Stomach smooth muscle (tissue), 2 donors: Measurements from ENCODE around the gene RETREG1.

Experiments
- H3K27ac ChIP-seq: one replicate; pipeline ENCODE4 v1.7.0; 2013; ENCODE audit warnings: mild to moderate bottlenecking, low read length, inconsistent platforms
- H3K27me3 ChIP-seq, 2 donors: one replicate each; pipeline ENCODE4 v1.7.0; 2013; ENCODE audit warnings: low read length in 2 of 2; ENCODE audit not compliant: insufficient read depth in 2 of 2, control insufficient read depth in 1 of 2
- H3K36me3 ChIP-seq, 2 donors: one replicate each; pipeline ENCODE4 v1.7.0; 2013; ENCODE audit warnings: low read length in 2 of 2; ENCODE audit not compliant: control insufficient read depth in 2 of 2, insufficient read depth in 2 of 2
- H3K4me1 ChIP-seq: one replicate; pipeline ENCODE4 v1.7.0; 2013; ENCODE audit warnings: low read length; ENCODE audit not compliant: control insufficient read depth, insufficient read depth
- H3K4me3 ChIP-seq, 2 donors: one replicate each; pipeline ENCODE4 v1.7.0; 2013; ENCODE audit warnings: low read length in 2 of 2
- H3K9ac ChIP-seq, 2 donors: one replicate each; pipeline ENCODE4 v1.7.0; 2013; ENCODE audit warnings: low read length in 2 of 2, mild to moderate bottlenecking in 1 of 2
- H3K9me3 ChIP-seq, 2 donors: one replicate each; pipeline ENCODE4 v1.7.0; 2013; ENCODE audit warnings: low read length in 2 of 2; ENCODE audit not compliant: control insufficient read depth in 2 of 2
- donor health status: healthy.
- donor health status: Pancreatic carcinoma.

The RETREG1 gene

GRCh38 chr5:16521521-16522483 is 95.0 kb downstream of the RETREG1 start:
- H3K27me3 ChIP-seq, result no peaks in the 10 kb centered on the region
- H3K27ac ChIP-seq, result no peak overlapping the region
- H3K4me3 ChIP-seq, result no peak overlapping the region
- H3K9ac ChIP-seq, result no peak overlapping the region
- H3K9me3 ChIP-seq, result no peaks in the 10 kb centered on the region
- peaks cover 8% of the 10 kb centered on the region for H3K4me1 ChIP-seq
- no peaks in the 10 kb centered on the region for H3K36me3 ChIP-seq

DNA sequence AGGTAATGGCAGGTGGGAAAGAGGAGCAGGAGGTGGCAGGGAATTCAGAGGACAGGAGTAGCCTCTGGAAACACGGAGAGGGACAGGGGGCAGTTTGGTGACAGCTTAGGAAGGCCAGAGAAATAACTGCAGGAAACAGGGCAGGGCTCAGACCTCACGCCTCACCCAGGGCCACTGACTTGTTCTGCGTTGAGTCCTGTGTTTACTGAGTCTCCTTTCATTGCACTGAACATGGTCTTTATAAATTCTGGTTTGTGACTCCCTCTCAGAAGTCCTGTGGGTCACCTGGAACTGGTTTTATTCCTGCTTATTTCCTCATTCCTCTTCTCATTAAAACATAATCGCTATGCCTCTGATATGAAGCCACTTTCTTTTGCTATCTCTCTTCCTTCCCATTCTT is 96.0 kb downstream of the RETREG1 start:
- no peak overlapping the region for H3K27ac ChIP-seq
- no peaks in the 10 kb centered on the region for H3K9me3 ChIP-seq
- no peaks in the 10 kb centered on the region for H3K27me3 ChIP-seq
- H3K9ac ChIP-seq, result no peak overlapping the region
- no peaks in the 10 kb centered on the region for H3K36me3 ChIP-seq
- H3K4me3 ChIP-seq, result no peak overlapping the region
- peaks cover 8% of the 10 kb centered on the region for H3K4me1 ChIP-seq

DNA sequence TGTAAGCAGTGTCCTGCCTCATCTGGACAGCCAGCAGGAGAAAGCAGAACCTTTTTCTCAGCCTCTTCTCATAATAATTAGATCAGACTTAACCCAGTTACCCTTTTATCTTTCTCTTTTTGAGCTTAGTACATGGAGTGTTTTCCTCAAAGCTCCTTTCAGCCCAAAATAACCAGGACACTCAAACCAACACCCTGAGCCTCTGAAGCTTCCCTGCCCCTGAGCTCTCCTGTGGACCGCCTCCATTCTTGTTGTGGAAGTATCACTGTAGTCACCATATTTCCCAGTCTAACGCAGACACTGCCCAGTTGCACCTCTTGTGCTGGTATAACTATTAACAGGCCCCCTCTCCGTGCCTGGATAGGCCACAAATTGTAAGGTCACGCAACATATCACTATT is 97.4 kb downstream of the RETREG1 start:
- no peaks in the 10 kb centered on the region for H3K36me3 ChIP-seq
- no peaks in the 10 kb centered on the region for H3K27me3 ChIP-seq
- no peak overlapping the region for H3K4me3 ChIP-seq
- no peak overlapping the region for H3K9ac ChIP-seq
- no peak overlapping the region for H3K27ac ChIP-seq
- no peaks in the 10 kb centered on the region for H3K9me3 ChIP-seq
- peaks cover under 1% of the 10 kb centered on the region for H3K4me1 ChIP-seq

- H3K4me3 ChIP-seq, result no peak overlapping the region
- no peak overlapping the region for H3K27ac ChIP-seq
- no peaks in the 10 kb centered on the region for H3K9me3 ChIP-seq
- no peak overlapping the region for H3K9ac ChIP-seq
- H3K36me3 ChIP-seq, result no peaks in the 10 kb centered on the region
- no peaks in the 10 kb centered on the region for H3K27me3 ChIP-seq
- no peaks in the 10 kb centered on the region for H3K4me1 ChIP-seq
Measured at GRCh38 chr5:16518606-16519005, 98.2 kb downstream of the RETREG1 start.

DNA sequence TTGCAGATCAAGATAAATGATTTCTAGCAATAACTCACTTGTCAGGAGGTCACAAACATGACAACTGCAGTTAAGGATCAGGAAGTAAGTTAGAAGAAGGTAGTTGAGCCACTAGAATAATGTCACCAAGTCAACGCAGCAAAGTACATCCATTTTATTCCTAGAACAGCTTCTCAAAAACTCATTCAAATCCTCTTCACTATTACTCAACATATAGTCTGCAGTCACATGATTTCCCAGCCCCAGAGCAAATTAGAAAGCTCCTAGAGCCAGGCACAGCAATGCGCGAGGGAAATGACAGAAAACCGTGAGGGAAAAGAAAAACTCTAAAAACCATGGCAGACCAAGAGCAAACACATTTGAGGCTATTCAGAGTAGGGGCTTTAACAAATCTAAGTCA is 101.3 kb downstream of the RETREG1 start:
- no peaks in the 10 kb centered on the region for H3K9me3 ChIP-seq
- no peaks in the 10 kb centered on the region for H3K27me3 ChIP-seq
- no peaks in the 10 kb centered on the region for H3K4me1 ChIP-seq
- H3K4me3 ChIP-seq, result no peak overlapping the region
- no peak overlapping the region for H3K27ac ChIP-seq
- no peak overlapping the region for H3K9ac ChIP-seq
- no peaks in the 10 kb centered on the region for H3K36me3 ChIP-seq

GRCh38 chr5:16510098-16510497 is 106.7 kb downstream of the RETREG1 start:
- no peaks in the 10 kb centered on the region for H3K27me3 ChIP-seq
- no peaks in the 10 kb centered on the region for H3K36me3 ChIP-seq
- H3K27ac ChIP-seq, result no peak overlapping the region
- no peak overlapping the region for H3K9ac ChIP-seq
- no peaks in the 10 kb centered on the region for H3K9me3 ChIP-seq
- H3K4me3 ChIP-seq, result no peak overlapping the region
- peaks cover 5% of the 10 kb centered on the region for H3K4me1 ChIP-seq

- Histone ChIP-seq H3K9ac (no peak overlapping the region), H3K4me3 (peak overlapping the region in 1 of 2 donors; percentile 15), H3K27me3 (no peaks in the 10 kb centered on the region), H3K9me3 (no peaks in the 10 kb centered on the region), H3K27ac (no peak overlapping the region), H3K36me3 (no peaks in the 10 kb centered on the region), H3K4me1 (peaks cover 5% of the 10 kb centered on the region)
Measured at GRCh38 chr5:16508730-16509531, 107.9 kb downstream of the RETREG1 start.

- Histone ChIP-seq H3K36me3 (no peaks in the 10 kb centered on the region), H3K9ac (no peak overlapping the region), H3K27ac (no peak overlapping the region), H3K4me3 (no peak overlapping the region), H3K4me1 (peaks cover 5% of the 10 kb centered on the region), H3K9me3 (no peaks in the 10 kb centered on the region), H3K27me3 (no peaks in the 10 kb centered on the region)
Measured at GRCh38 chr5:16507716-16508115, 109.1 kb downstream of the RETREG1 start.

- Histone ChIP-seq H3K27me3 (no peaks in the 10 kb centered on the region), H3K9ac (no peak overlapping the region), H3K4me3 (no peak overlapping the region), H3K9me3 (no peaks in the 10 kb centered on the region), H3K27ac (no peak overlapping the region), H3K36me3 (no peaks in the 10 kb centered on the region), H3K4me1 (peaks cover 5% of the 10 kb centered on the region)
Measured at GRCh38 chr5:16505904-16506303, 110.9 kb downstream of the RETREG1 start.

- Histone ChIP-seq H3K36me3 (no peaks in the 10 kb centered on the region), H3K4me3 (no peak overlapping the region), H3K27ac (no peak overlapping the region), H3K9me3 (no peaks in the 10 kb centered on the region), H3K4me1 (peaks cover 5% of the 10 kb centered on the region), H3K27me3 (no peaks in the 10 kb centered on the region), H3K9ac (no peak overlapping the region)
Measured at GRCh38 chr5:16505140-16505891, 111.5 kb downstream of the RETREG1 start.
